IPS-11a (cell line): Measurements from ENCODE around the gene RSPRY1.

Source experiments
- H3K4me3 ChIP-seq: one replicate; pipeline ENCODE4 v1.5.1; 2013; ENCODE audit warnings: low read depth, low read length, control low read depth

Gene RSPRY1

DNA sequence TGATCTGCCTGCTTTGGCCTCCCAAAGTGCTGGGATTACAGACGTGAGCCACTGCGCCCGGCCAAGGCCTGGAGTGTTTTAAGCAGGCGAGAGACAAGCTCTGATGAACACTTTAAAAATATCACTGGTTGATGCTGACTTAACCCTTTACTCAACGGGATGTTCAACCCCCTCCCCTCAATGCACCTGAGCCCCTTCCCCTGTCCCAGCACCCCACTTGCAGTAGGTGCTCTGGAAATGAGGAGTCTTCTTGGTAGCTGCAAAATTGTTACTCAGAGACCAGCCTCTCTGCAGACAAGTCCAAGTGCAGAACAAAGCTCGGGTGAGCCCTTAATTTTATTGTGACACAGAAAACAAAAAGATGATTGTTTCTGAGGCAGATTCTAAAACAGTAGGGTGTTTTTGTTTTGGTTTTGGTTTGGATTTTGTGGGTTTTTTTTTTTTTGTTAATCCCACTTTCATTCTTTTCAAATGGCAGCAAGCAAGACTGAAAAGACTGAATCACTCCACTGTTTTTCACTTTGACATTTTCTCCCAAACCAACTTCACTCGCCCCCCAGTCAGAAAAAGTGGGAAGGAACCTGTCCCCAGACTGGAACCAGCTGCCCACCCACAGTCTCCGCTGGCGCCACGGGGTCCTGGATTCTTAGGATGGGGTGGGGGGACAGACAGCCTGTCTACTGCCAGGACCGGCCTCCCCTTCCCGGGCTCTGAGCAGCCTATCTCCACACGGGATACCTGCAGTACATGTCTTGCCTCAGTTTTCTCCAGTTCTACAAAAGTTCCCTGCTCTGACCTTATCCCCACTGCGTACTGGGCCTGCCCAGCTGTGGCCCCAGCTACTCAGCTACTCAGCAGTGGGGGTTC, 103.5 kb downstream of the RSPRY1 start:
- no peak overlapping the region for H3K4me3 ChIP-seq
